GM12874 (cell line): ENCODE results near the gene TBC1D16.

Source experiments
- TF ChIP-seq, protein P1 (sequence below): IDR thresholded peaks from 2 replicates; pipeline ENCODE4 v1.5.1; 2011; ENCODE audit warnings: low read depth, mild to moderate bottlenecking, control low read depth, low read length, moderate library complexity; ENCODE audit not compliant: insufficient read depth

Gene TBC1D16

DNA sequence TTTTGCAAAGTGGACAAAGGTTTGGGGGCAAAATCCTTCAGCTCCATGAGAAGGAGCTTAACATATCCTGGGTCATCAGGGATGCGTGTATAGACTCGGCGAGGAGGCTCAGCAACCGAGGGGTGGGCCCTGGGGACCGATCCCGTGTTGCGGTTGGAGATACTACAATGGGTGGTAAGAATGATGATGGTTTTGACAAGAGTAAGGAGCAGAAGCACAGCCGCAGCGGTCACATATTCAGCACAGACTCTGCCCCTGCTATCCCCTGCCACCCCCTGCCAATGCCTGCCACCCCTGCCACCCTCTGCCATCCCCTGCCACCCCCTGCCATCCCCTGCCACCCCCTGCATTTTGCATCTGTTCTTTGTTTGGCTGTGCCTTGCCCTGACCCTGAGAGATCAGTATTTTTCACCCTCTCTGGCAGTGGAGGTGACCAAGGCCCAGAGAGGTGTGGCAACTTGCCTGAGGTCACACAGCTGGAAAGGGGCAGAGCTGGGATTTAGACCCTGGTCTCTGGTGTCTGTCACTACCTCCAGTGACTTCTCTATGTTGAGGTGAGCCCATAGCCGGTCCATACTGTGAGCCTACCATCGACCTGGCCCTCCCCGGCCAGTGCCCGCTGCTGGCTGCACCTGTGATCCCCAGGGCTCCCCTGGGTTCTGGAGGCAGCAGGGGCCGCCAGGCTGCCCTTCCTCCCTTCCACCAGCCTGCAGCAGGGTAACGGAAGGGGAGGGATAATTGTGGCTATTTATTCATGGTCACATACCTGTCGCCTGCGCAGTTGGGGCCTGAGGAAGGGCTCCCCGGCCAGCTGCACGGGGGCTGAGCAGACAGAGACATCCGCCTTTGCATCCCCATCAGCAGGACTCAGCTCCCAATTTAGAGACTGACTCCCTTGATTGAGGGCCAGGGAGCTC lies 121.5 kb downstream of the TBC1D16 start:
- TF ChIP-seq, protein P1, sequence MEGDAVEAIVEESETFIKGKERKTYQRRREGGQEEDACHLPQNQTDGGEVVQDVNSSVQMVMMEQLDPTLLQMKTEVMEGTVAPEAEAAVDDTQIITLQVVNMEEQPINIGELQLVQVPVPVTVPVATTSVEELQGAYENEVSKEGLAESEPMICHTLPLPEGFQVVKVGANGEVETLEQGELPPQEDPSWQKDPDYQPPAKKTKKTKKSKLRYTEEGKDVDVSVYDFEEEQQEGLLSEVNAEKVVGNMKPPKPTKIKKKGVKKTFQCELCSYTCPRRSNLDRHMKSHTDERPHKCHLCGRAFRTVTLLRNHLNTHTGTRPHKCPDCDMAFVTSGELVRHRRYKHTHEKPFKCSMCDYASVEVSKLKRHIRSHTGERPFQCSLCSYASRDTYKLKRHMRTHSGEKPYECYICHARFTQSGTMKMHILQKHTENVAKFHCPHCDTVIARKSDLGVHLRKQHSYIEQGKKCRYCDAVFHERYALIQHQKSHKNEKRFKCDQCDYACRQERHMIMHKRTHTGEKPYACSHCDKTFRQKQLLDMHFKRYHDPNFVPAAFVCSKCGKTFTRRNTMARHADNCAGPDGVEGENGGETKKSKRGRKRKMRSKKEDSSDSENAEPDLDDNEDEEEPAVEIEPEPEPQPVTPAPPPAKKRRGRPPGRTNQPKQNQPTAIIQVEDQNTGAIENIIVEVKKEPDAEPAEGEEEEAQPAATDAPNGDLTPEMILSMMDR = no peak

DNA sequence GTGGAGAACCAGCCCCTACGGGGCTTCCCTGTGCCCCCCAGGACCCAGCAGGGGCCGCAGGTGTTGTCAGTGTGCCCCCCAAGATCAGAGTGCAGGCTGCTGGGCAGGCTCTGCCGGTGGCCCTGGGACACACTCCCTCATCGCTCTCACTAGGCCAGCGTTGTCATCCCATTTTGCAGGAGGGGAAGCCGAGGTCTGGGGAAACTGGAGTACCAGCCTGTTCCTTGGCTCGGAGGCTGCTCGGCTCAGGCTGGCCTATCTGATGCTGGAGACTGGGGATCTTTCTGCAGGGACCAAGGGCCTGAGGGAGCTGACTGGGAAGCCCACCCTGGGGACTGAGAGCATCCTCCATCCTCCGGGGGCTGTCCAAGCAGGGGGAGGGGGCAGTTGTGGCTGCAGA lies 122.2 kb downstream of the TBC1D16 start:
- TF ChIP-seq, protein P1 = no peak

DNA sequence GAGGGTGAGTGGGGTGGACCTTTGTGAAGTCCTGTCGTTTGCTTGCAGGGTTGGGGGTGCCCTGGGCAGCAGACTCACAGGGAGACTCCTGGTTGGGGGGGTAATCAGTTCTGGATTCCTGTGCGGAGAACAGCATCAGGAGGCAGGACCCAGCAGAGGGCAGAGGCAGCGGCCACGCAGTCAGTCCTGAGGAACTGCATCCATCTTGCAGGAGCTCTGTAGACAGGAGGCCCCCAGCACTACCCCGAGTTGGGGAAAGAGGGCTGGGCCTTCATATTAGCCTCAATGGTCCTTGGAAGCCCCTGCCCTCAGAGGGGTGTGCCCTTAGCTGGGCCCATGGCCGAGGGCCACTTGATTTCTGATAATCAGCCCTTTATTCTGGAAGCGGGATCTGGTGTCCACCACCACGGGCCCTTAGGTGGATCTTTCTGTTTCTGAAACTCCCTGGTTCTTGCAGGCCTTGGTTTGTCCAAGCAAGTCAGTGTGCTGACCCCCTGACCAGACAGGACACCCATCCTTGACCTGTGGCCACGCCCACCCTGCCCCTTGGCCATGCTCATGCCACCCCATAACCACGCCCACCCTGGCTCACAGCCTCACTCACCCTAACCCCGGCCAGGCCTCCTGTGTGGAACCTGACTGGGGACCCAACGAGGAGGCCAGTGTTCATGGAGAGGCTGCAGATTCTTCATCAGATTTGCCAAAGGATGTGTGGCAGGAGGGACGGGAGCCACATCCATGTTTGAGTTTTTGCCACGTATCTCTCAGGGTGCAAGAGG lies 122.9 kb downstream of the TBC1D16 start:
- TF ChIP-seq, protein P1 = no peak

DNA sequence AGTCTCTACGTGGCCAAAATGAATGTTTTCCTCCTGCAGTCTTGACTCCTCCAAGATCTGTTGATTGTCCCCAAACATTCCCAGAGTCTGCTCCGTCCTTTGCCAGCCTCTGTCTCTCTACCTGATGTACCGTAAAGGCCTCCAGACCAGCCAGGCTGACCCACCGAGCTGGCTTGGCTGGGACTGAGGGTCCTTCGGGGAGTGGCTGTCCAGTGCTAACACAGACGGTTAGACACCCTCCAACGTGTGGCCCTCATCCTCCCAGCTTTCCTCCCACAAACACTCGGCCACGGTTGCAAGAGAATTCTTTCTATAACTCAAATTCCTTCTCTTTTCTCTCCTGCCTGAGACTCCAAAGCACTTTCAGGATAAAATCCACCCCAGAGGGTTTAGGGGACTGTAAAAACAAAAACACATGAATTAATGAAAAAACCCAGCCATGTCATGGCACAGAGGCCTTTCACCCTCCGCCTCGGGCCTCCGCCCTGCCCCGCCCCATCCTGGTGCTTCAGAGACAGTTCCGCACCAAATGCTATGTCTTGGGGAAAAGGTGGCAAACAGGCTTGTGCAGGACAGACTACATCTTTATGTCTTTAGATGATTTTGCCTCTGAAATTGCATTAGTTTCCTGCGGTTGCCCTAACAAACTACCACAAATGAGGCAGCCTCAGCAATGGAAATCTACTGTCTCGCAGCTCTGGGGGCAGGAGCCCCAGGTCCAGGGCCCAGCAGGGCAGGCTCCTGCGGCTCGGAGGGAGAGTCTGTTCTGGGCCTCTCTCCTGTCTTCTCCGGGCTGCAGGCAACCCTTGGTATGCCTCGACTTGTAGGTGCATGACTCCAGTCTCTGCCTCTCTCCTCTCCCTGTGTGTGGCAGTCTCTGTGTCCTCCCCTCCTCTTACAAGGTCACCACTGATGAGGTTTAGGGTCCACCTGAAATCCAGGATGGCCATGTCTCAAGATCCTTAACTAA lies 124.0 kb downstream of the TBC1D16 start:
- TF ChIP-seq, protein P1 = no peak

DNA sequence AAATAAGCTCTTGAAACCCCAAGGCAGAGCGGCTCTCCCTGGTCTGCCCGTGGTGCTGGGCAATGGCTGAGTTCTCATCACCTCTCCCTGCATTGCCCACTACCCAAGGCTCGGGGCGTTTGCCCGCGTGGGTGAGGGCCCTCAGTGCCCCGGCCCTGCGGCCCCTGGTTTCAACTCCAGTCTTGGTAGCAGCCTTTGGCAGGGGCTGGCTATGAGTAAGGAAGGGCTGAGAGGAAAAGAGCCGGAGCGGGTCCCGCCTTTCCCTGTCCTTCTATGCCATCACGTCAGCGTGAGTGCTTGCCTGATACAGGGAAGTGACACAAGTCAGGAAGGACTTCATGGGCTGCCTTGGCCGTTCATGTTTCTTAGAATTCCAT lies 124.7 kb downstream of the TBC1D16 start:
- TF ChIP-seq, protein P1 = no peak

DNA sequence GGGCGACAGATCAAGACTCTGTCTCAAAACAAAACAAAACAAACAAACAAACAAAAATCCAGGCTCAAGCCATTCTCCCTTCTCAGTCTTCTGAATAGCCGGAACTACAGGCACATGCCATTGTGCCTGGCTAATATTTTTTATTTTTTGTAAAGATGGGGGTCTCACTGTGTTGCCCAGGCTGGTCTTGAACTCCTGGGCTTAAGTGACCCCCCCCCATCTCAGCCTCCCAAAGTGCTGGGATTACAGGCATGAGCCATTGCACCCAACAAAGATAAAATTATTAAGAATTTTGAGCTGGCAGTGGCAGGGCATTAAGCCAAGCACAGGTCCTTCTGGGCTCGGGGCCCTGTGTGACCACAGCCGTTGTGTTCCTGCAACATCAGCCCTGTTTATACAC lies 126.6 kb downstream of the TBC1D16 start:
- TF ChIP-seq, protein P1 = no peak
